HG03039 (cell line): ENCODE results near the gene UBE2E2.

Experiments used
- ATAC-seq: cut with Tn5 transposase; IDR thresholded peaks from one replicate; pipeline ENCODE4 v1.9.1; 2021; ENCODE audit warnings: mild to moderate bottlenecking, moderate library complexity; ENCODE audit not compliant: unreplicated experiment

Gene UBE2E2

DNA sequence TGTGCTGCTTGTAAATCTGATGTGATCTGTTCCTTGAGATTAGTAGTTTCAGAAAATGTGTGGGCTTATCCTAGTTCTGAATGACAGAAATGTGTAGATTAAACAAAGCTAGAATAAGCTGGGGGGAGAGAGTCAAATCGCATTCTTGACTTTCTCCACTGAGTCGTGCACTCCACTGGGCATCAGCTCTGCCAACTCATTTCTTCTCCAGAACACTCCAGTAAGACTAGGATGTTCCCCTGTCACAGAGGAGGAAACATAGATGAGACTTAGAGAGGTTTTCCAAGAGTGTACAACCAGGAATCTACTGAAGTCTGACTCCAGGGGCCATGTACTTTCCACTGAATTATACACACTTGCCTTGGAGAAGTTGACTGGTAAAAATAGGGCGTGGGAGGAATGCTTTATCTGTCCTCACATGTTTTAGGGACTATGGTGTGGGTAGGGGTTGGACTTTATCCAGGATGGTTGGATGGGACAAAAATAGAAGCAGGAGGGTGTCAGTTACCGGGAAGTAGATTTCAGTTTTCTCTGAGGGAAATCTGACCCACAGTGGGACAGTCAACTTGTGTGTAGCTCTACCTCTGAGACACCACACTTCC lies 298.2 kb downstream of the UBE2E2 start:
- ATAC-seq = no peak

- ATAC-seq = no peak
Observed at GRCh38 chr3:23508464-23508863, 305.3 kb downstream of the UBE2E2 start.

- ATAC-seq = no peak
Observed at GRCh38 chr3:23518441-23518840, 315.3 kb downstream of the UBE2E2 start.

DNA sequence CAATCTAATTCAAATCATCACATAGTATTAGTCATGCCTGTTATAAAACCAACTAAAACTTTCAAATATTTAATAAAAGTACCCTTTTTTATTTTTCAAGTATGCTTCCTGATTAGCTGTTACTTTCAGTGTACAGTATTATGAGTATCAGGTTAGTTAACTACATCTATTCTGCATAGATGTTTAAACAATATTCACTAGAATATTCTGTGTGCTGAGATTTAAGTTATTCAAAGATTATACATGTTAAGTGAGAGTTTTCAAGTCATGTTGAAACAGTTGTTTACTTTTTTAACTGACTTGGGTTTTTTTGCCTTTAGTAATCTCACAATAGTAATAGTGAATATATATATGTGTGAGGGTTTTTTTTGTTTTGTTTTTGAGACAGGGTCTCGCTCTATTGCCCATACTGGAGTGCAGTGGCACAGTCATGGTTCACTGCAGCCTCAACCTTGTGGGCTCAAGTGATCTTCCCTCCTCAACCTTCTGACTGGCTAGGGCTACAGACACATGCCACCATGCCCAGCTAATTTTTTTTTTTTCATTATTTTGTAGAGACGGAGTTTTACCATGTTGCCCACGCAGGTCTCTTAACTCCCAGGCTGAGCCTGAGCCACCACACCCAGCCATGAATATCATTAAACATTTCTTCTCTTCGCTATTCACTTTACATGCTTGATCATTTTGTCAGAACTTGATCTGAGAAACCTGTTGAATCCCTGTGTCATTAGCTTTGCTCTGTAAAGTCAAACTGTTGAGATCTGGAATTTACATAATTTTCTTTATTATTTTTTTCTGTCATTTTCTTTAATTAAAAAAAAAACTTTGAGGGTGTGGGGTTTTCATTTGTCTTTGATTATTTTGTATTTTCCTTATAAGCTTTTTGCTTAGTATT lies 316.4 kb downstream of the UBE2E2 start:
- ATAC-seq = peak; percentile 65

DNA sequence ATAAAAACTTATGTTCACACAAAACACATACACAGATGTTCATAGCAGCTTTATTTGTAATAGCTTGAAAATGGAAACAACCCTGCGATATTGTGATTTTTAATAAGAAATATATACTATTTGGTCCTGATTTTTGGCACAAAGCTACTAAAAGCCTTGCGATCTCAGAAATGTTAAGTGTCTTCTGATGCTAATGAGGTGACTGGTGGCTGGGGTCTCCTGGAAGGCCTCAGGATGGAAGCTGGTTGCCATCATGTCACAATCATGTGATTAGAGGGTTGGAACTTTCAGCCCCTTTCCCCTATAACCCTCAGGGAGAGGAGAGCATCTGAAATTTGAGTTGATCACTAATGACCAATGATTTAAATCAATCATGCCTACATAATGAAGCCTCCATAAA lies 324.2 kb downstream of the UBE2E2 start:
- ATAC-seq = no peak

DNA sequence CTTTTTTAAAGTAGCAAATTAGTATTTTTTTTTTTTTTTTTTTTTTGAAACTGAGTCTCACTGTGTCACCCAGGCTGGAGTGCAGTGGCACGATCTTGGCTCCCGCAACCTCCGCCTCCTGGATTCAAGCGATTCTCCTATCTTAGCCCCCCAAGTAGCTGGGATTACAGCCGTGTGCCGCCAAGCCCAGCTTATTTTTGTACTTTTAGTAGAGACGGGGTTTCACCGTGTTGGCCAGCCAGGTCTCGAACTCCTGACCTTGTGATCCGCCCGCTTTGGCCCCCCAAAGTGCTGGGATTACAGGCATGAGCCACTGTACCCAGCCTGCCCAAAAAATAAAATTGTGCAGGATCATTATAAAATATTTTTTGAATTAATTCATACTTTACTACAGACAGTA lies 330.5 kb downstream of the UBE2E2 start:
- no peak for ATAC-seq

DNA sequence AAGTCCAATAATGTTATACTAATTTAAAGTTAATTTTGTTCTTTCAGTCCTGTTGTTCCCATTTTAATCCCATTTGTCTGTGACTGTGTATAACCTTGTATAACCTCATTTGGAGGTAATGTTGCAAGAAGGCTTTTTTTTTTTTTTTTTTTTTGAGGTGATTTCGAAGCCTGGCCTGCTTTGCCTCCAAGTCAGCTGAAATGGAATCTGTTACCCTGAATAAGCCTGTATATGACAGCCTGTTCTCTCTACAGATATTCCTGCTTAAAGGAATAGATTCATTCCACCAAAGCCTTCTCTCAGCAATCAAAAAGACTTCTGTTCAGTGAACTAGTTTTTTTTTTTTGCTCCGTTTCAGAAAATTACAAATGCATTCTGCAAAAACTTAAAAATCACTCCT lies 330.9 kb downstream of the UBE2E2 start:
- ATAC-seq = no peak

GRCh38 chr3:23537101-23537551 lies 334.0 kb downstream of the UBE2E2 start:
- ATAC-seq = no peak

DNA sequence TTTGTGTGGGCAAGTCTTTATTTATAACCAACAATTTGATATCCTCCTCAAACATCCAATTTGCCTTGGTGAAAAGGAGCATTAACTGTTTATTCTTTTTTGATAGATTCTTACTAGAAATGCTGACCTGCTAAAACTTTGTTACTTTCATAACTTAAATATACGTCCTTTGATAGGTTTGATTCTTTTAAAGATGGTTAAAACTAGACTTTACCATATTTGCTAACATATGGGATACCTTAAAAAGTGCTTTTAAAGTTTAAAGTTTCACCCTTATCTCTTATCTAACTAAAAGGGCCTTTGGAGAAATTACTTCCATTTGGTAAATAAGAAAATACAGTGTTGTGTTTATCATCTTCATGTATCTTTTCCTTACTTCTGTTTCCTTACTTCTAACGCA lies 336.1 kb downstream of the UBE2E2 start:
- ATAC-seq = no peak

- ATAC-seq = no peak
Observed at GRCh38 chr3:23540600-23540999, 337.5 kb downstream of the UBE2E2 start.

DNA sequence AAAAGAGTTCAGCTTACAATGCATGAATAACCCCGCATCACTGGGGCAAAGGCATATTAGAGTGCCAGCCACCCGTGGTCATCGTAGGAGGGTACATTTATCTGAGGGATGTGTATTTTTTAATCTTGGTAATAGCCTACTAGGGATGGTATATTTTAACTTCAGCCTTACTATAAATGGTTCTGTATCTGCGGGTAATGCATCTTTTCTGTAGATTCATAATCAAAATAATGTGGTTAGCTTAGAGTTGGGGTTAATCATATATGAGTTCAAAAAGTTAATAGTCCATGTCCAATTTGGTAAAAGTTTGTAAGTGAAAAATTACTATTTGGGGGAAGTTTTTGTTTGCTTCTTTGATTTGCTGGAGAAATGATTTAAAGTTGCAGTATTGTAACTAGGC lies 339.0 kb downstream of the UBE2E2 start:
- no peak for ATAC-seq

DNA sequence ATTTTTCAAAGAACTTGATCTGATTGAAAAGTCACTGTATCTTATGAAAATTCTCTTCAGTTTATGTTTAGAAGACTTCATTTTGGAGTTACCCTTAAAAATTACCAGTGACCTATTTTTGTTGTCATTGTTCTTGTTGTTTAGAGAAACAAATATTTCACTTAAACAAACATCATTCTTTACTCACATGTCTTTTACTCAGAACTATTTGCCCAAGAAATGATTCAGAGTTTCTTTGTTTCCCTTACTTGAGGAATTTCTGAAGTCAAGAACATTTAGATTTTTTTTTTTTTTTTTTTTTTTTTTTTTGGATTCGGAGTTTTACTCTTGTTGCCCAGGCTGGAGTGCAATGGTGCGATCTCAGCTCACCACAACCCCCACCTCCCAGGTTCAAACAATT lies 343.1 kb downstream of the UBE2E2 start:
- ATAC-seq = no peak

GRCh38 chr3:23547905-23548650 lies 345.0 kb downstream of the UBE2E2 start:
- ATAC-seq = no peak

- no peak for ATAC-seq
Observed at GRCh38 chr3:23548706-23549105, 345.6 kb downstream of the UBE2E2 start.

DNA sequence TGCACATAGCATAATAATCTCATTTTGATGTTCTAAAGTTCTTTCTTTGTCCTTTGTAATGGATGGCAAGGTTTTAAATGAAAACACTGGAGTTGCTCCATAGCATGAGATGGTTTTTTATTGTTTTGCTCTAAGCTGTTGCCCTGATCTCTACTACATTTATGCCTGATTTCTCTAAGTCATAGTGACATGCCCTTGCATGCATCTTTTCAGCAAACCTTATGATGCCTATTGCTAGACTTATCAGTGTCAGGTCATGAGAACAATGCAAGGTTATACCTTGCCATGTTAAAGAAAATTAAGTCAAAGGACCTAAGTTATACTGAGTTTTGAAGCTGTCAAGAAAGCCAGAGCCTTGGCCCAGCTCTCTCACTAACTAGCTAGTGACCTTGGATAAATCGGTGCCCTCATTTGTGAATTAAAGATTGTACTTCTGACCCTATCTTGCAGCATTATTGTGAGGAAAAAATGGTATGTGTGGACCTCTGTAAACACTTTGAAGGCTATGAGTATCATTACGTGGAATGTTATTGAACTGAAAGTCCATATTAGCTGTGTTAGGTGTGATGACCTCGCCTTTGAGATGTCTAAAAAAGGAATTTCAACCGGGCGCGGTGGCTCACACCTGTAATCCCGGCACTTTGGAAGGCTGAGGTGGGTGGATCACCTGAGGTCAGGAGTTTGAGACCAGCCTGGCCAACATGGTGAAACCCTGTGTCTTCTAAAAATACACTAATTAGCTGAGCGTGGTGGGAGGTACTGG lies 346.2 kb downstream of the UBE2E2 start:
- no peak for ATAC-seq

DNA sequence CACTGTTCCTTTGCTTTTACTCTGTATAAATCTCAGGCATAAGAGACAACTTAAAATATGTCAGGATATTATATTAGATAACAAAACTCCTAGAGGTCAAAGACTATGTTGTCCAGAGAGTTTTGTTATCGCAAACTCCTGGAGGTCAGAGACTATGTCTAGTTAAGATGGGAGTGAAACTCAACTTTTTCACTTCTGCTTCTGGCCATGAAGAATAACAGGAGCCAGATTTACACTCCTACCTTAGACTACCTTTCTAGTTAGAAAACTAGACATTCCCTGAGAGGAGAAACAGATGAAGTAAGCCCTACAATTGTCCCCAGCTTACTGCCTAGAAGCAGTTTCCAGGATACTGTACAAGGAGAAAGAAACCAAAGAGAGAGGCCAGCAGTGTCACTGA lies 347.3 kb downstream of the UBE2E2 start:
- peak; percentile 93 for ATAC-seq

GRCh38 chr3:23552506-23552905 lies 349.4 kb downstream of the UBE2E2 start:
- no peak for ATAC-seq

DNA sequence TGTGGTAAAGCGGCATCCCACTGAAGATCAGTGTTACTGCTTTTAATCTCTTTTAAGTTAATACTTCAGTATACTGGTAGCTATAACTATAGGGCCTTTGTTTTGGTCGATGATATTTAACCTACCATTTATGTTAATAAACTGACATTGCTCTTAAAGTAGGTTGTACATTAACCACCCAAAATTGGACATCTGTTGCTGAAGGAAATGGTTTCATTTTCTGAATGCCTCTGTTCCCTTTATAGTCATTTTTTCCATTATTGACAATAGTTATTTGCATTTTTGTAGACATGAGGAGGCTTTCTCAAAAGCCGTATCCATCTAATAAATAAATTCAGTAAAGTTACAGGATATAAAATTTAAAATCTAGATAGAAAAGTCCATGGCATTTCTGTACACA lies 350.2 kb downstream of the UBE2E2 start:
- no peak for ATAC-seq

- ATAC-seq = no peak
Observed at GRCh38 chr3:23565041-23565775, 362.1 kb downstream of the UBE2E2 start.

DNA sequence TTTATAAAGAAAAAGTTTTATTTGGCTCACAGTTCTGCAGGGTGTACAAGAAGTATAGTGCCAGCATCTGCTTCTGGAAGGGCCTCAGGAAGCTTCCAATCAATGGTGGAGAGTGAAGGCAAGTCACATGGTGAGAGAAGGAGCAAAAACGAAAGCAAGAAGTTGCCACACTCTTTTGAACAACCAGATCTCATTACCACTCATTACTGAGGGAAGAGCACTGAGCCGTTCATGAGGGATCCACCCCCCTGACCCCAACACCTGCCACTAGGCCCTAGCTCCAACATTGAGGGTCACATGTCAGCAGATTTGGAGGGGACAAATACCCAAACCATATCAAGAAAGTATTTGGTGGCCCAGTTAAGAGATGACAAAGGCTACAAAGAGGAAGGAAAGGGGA lies 363.4 kb downstream of the UBE2E2 start:
- ATAC-seq = no peak
